ENCODE results near the gene TMEM161B.

TMEM161B gene

GRCh38 chr5:88158056-88158455 is 110.6 kb downstream of the TMEM161B start:
- H3K9me3 ChIP-seq (ENCODE audit: control insufficient read depth, insufficient read depth, low read length) = no peaks in the 10 kb centered on the region
- no peaks in the 10 kb centered on the region for H3K27me3 ChIP-seq (ENCODE audit: control insufficient read depth, insufficient read depth, low read length)
- no peak overlapping the region for H3K4me3 ChIP-seq (ENCODE audit: low read depth, low read length)
- H3K36me3 ChIP-seq (ENCODE audit: control insufficient read depth, insufficient read depth, low read length) = no peaks in the 10 kb centered on the region
- no peak overlapping the region for H3K9ac ChIP-seq (ENCODE audit: low read depth, low read length)
- H3K4me1 ChIP-seq (ENCODE audit: control insufficient read depth, insufficient read depth, low read length) = no peaks in the 10 kb centered on the region

- H3K9ac ChIP-seq (ENCODE audit: low read depth, low read length) = no peak overlapping the region
Measured at GRCh38 chr5:88154891-88155290, 113.8 kb downstream of the TMEM161B start.

GRCh38 chr5:88150747-88151146 is 117.9 kb downstream of the TMEM161B start:
- no peak overlapping the region for H3K9ac ChIP-seq (ENCODE audit: low read depth, low read length)
- no peaks in the 10 kb centered on the region for H3K4me1 ChIP-seq (ENCODE audit: control insufficient read depth, insufficient read depth, low read length)
- no peaks in the 10 kb centered on the region for H3K36me3 ChIP-seq (ENCODE audit: control insufficient read depth, insufficient read depth, low read length)
- H3K27me3 ChIP-seq (ENCODE audit: control insufficient read depth, insufficient read depth, low read length) = peaks cover 18% of the 10 kb centered on the region
- H3K9me3 ChIP-seq (ENCODE audit: control insufficient read depth, insufficient read depth, low read length) = no peaks in the 10 kb centered on the region
- no peak overlapping the region for H3K4me3 ChIP-seq (ENCODE audit: low read depth, low read length)

More at GRCh38 chr5:88154891-88155290, 113.8 kb downstream of the TMEM161B start:
- no peaks in the 10 kb centered on the region for H3K4me1 ChIP-seq (ENCODE audit: control insufficient read depth, insufficient read depth, low read length)
- no peaks in the 10 kb centered on the region for H3K27me3 ChIP-seq (ENCODE audit: control insufficient read depth, insufficient read depth, low read length)
- H3K36me3 ChIP-seq (ENCODE audit: control insufficient read depth, insufficient read depth, low read length) = no peaks in the 10 kb centered on the region
- no peak overlapping the region for H3K4me3 ChIP-seq (ENCODE audit: low read depth, low read length)
- H3K9me3 ChIP-seq (ENCODE audit: control insufficient read depth, insufficient read depth, low read length) = no peaks in the 10 kb centered on the region

GRCh38 chr5:88145611-88146467 is 122.8 kb downstream of the TMEM161B start:
- H3K4me3 ChIP-seq (ENCODE audit: low read depth, low read length) = peak overlapping the region; percentile 46
- H3K4me1 ChIP-seq (ENCODE audit: control insufficient read depth, insufficient read depth, low read length) = peaks cover 18% of the 10 kb centered on the region
- no peaks in the 10 kb centered on the region for H3K36me3 ChIP-seq (ENCODE audit: control insufficient read depth, insufficient read depth, low read length)
- no peak overlapping the region for H3K9ac ChIP-seq (ENCODE audit: low read depth, low read length)
- H3K9me3 ChIP-seq (ENCODE audit: control insufficient read depth, insufficient read depth, low read length) = no peaks in the 10 kb centered on the region
- H3K27me3 ChIP-seq (ENCODE audit: control insufficient read depth, insufficient read depth, low read length) = peaks cover 59% of the 10 kb centered on the region

- Histone ChIP-seq H3K9ac (ENCODE audit: low read depth, low read length) (no peak overlapping the region), H3K36me3 (ENCODE audit: control insufficient read depth, insufficient read depth, low read length) (no peaks in the 10 kb centered on the region), H3K4me3 (ENCODE audit: low read depth, low read length) (peak overlapping the region; percentile 46), H3K27me3 (ENCODE audit: control insufficient read depth, insufficient read depth, low read length) (peaks cover 62% of the 10 kb centered on the region), H3K9me3 (ENCODE audit: control insufficient read depth, insufficient read depth, low read length) (no peaks in the 10 kb centered on the region), H3K4me1 (ENCODE audit: control insufficient read depth, insufficient read depth, low read length) (peaks cover 20% of the 10 kb centered on the region)
Measured at GRCh38 chr5:88145221-88145610, 123.4 kb downstream of the TMEM161B start.
